H1 (cell line): Measurements from ENCODE around the gene DGKH. TPM values are rescaled to one million over a fixed set of nuclear protein-coding genes. Genes with fewer than 3 reads are reported as not detected.

Experiments
- CTCF ChIA-PET: fragments of 300-600 bp; sonication (Branson Sonifier 250); formaldehyde crosslinking; loops from one replicate; lab custom pipeline; 2021; ENCODE audit not compliant: partially characterized antibody; lab: Charles Lee
- POLR2A ChIA-PET: fragments of 300-600 bp; sonication (Branson Sonifier 250); formaldehyde crosslinking; loops from one replicate; lab custom pipeline; 2021; ENCODE audit warnings: inconsistent platforms; ENCODE audit not compliant: partially characterized antibody; lab: Charles Lee
- DNase-seq, 2 experiments: peaks; one replicate each; pipeline versions ENCODE4 v3.0.0 to v3.0.0-alpha.2; 2010 to 2022; ENCODE audit warnings: low spot score in 2 of 2, low read depth in 1 of 2, mixed read lengths in 1 of 2
- FAIRE-seq: peaks from 2 replicates; lab custom pipeline; 2011; peaks lifted over from hg19 to GRCh38; lab: Jason Lieb, UNC
- H2AFZ ChIP-seq: 2 replicates; pipeline ENCODE4 v1.8.1; 2012; ENCODE audit warnings: low read length, inconsistent platforms
- H2AK5ac ChIP-seq: 2 replicates; pipeline ENCODE4 v1.6.1; 2013; ENCODE audit warnings: low read depth, low read length
- H2BK120ac ChIP-seq: replicated peaks from 2 replicates; pipeline ENCODE3; 2013; ENCODE audit warnings: low read depth, low read length, inconsistent platforms
- H2BK12ac ChIP-seq: 2 replicates; pipeline ENCODE4 v1.6.1; 2013; ENCODE audit warnings: low read depth, low read length
- H2BK15ac ChIP-seq: 2 replicates; pipeline ENCODE4 v1.6.1; 2013; ENCODE audit warnings: low read length
- H2BK20ac ChIP-seq: 2 replicates; pipeline ENCODE4 v1.6.1; 2013; ENCODE audit warnings: low read length
- H2BK5ac ChIP-seq: 2 replicates; pipeline ENCODE4 v1.6.1; 2013; ENCODE audit warnings: low read depth, low read length
- H3K14ac ChIP-seq: 2 replicates; pipeline ENCODE4 v1.6.1; 2013; ENCODE audit warnings: inconsistent platforms; ENCODE audit not compliant: insufficient read length
- H3K18ac ChIP-seq: 2 replicates; pipeline ENCODE4 v1.6.1; 2013; ENCODE audit warnings: low read length; ENCODE audit errors: extremely low read depth
- H3K23ac ChIP-seq: 2 replicates; pipeline ENCODE4 v1.6.1; 2013; ENCODE audit warnings: inconsistent platforms; ENCODE audit not compliant: insufficient read length
- H3K23me2 ChIP-seq: 2 replicates; pipeline ENCODE4 v1.6.1; 2013; ENCODE audit warnings: low read depth, low read length
- H3K27ac ChIP-seq: 2 replicates; pipeline ENCODE4 v1.6.1; 2011; ENCODE audit warnings: low read depth, low read length, inconsistent platforms
- H3K27me3 ChIP-seq, 4 experiments: replicated peaks in 1 of 4; 1 replicate in 1 of 4; 2 replicates in 3 of 4; pipeline versions ENCODE4 v1.6.1 to v1.8.1; 2011 to 2013; ENCODE audit warnings: low read length in 3 of 4, mild to moderate bottlenecking in 3 of 4, inconsistent platforms in 2 of 4, mixed read lengths in 2 of 4, moderate library complexity in 1 of 4; ENCODE audit not compliant: control insufficient read depth in 3 of 4, insufficient read depth in 3 of 4; ENCODE audit errors: extremely low read depth in 1 of 4
- H3K36me3 ChIP-seq, 4 experiments: 2 replicates each; pipeline versions ENCODE4 v1.6.1 to v1.8.1; 2011 to 2013; ENCODE audit warnings: mild to moderate bottlenecking in 4 of 4, low read length in 3 of 4, moderate library complexity in 2 of 4, control low read depth in 1 of 4, inconsistent platforms in 1 of 4; ENCODE audit not compliant: insufficient read depth in 4 of 4, control insufficient read depth in 2 of 4
- H3K4ac ChIP-seq: replicated peaks from 2 replicates; pipeline ENCODE3; 2013; ENCODE audit warnings: low read length, low read depth, mixed read lengths, inconsistent platforms; ENCODE audit not compliant: insufficient read length
- H3K4me1 ChIP-seq, 4 experiments: replicated peaks in 1 of 4; 1 replicate in 1 of 4; 2 replicates in 3 of 4; pipeline versions ENCODE4 v1.6.1 to v1.8.1; 2011 to 2013; ENCODE audit warnings: low read length in 3 of 4, inconsistent platforms in 2 of 4, mixed read lengths in 1 of 4; ENCODE audit not compliant: insufficient read depth in 4 of 4, control insufficient read depth in 3 of 4
- H3K4me2 ChIP-seq, 2 experiments: 2 replicates each; pipeline versions ENCODE4 v1.6.1 to v1.8.1; 2011 to 2013; ENCODE audit warnings: low read depth in 2 of 2, low read length in 2 of 2, control low read depth in 1 of 2, inconsistent platforms in 1 of 2, mild to moderate bottlenecking in 1 of 2; ENCODE audit not compliant: insufficient read depth in 1 of 2
- H3K4me3 ChIP-seq, 4 experiments: fragments of 200-600, 300-600 bp in 1 of 4; sonication (generic), shearing (Covaris generic), sonication (Bioruptor Twin) in 1 of 4; 2 replicates each; pipeline versions ENCODE4 v1.5.1 to v1.8.1; 2011 to 2016; ENCODE audit warnings: low read length in 4 of 4, low read depth in 3 of 4, control low read depth in 2 of 4, inconsistent platforms in 2 of 4, mild to moderate bottlenecking in 2 of 4, mixed read lengths in 1 of 4, moderate library complexity in 1 of 4; ENCODE audit not compliant: insufficient read depth in 2 of 4; ENCODE audit errors: extremely low read depth in 1 of 4
- H3K56ac ChIP-seq: replicated peaks from 2 replicates; pipeline ENCODE3; 2013; ENCODE audit warnings: low read depth, mild to moderate bottlenecking, mixed read lengths, low read length, inconsistent platforms; ENCODE audit not compliant: insufficient read length
- H3K79me1 ChIP-seq: 2 replicates; pipeline ENCODE4 v1.6.1; 2013; ENCODE audit warnings: low read depth, low read length, control low read depth
- H3K79me2 ChIP-seq, 2 experiments: 2 replicates each; pipeline versions ENCODE4 v1.6.1 to v1.8.1; 2012 to 2013; ENCODE audit warnings: low read length in 2 of 2, mild to moderate bottlenecking in 2 of 2, inconsistent platforms in 1 of 2; ENCODE audit not compliant: insufficient read depth in 2 of 2, control insufficient read depth in 1 of 2
- H3K9ac ChIP-seq, 4 experiments: replicated peaks in 1 of 4; 1 replicate in 1 of 4; 2 replicates in 3 of 4; pipeline versions ENCODE4 v1.6.1 to v1.8.1; 2011 to 2013; ENCODE audit warnings: low read depth in 3 of 4, low read length in 3 of 4, control low read depth in 2 of 4, mild to moderate bottlenecking in 2 of 4, moderate library complexity in 2 of 4, inconsistent platforms in 1 of 4; ENCODE audit errors: extremely low read depth in 1 of 4
- H3K9me3 ChIP-seq, 2 experiments: 2 replicates each; pipeline versions ENCODE4 v1.6.1 to v1.8.1; 2012 to 2013; ENCODE audit warnings: mild to moderate bottlenecking in 2 of 2, moderate library complexity in 2 of 2, control low read depth in 1 of 2, inconsistent platforms in 1 of 2, low read depth in 1 of 2, low read length in 1 of 2, mixed read lengths in 1 of 2; ENCODE audit not compliant: insufficient read depth in 2 of 2
- H4K20me1 ChIP-seq, 2 experiments: replicated peaks in 1 of 2; 2 replicates each; pipeline versions ENCODE3 to v1.8.1; 2011 to 2013; ENCODE audit warnings: inconsistent platforms in 2 of 2, low read length in 2 of 2, mild to moderate bottlenecking in 1 of 2; ENCODE audit not compliant: insufficient read depth in 2 of 2, control insufficient read depth in 1 of 2
- H4K5ac ChIP-seq: 2 replicates; pipeline ENCODE4 v1.6.1; 2013; ENCODE audit warnings: low read length, low read depth, mixed read lengths, inconsistent platforms; ENCODE audit not compliant: insufficient read length
- H4K8ac ChIP-seq: 2 replicates; pipeline ENCODE4 v1.8.0; 2013; ENCODE audit warnings: mild to moderate bottlenecking, moderate library complexity, low read length, inconsistent platforms; ENCODE audit not compliant: insufficient read depth; ENCODE audit errors: extremely low read depth
- H4K91ac ChIP-seq: replicated peaks from 2 replicates; pipeline ENCODE3; 2013; ENCODE audit warnings: low read length, mixed read lengths, inconsistent platforms; ENCODE audit not compliant: insufficient read length
- BRCA1 ChIP-seq: IDR thresholded peaks from 2 replicates; pipeline ENCODE4 v1.6.1; 2012; ENCODE audit warnings: low read depth, low read length, improper control_type of control experiment
- CEBPB ChIP-seq: IDR thresholded peaks from 2 replicates; pipeline ENCODE4 v1.6.1; 2012; ENCODE audit warnings: low read depth, low read length
- E2F6 ChIP-seq: IDR thresholded peaks from 2 replicates; pipeline ENCODE4 v1.6.1; 2012; ENCODE audit warnings: inconsistent platforms
- HDAC2 ChIP-seq, 2 experiments: fragments of 300-600 bp in 1 of 2; sonication (generic) in 1 of 2; IDR thresholded peaks; 2 replicates each; pipeline ENCODE4 v1.6.1; 2011 to 2012; ENCODE audit warnings: low read depth in 2 of 2, low read length in 2 of 2, mild to moderate bottlenecking in 2 of 2, moderate library complexity in 2 of 2, borderline replicate concordance in 1 of 2, inconsistent platforms in 1 of 2
- JUND ChIP-seq: IDR thresholded peaks from 2 replicates; pipeline ENCODE4 v1.6.1; 2011; ENCODE audit warnings: mild to moderate bottlenecking, improper control_type of control experiment, low read length
- NANOG ChIP-seq: IDR thresholded peaks from 2 replicates; pipeline ENCODE4 v1.6.1; 2011; ENCODE audit warnings: low read length, low read depth, mild to moderate bottlenecking, inconsistent platforms; ENCODE audit not compliant: insufficient read depth, poor library complexity, severe bottlenecking
- RAD21 ChIP-seq, 2 experiments: IDR thresholded peaks in 1 of 2; conservative IDR thresholded peaks in 1 of 2; 2 replicates each; pipeline ENCODE4 v1.6.1; 2011; ENCODE audit warnings: low read depth in 2 of 2, low read length in 2 of 2, improper control_type of control experiment in 1 of 2, inconsistent platforms in 1 of 2, mild to moderate bottlenecking in 1 of 2, moderate library complexity in 1 of 2
- TAF7 ChIP-seq: optimal IDR thresholded peaks from 2 replicates; pipeline ENCODE3; 2011; ENCODE audit warnings: low read depth, mild to moderate bottlenecking, inconsistent platforms, low read length, moderate library complexity, borderline replicate concordance
- WGBS, 2 experiments: shearing (Covaris generic) in 1 of 2; methylation state at CpG; one replicate each; pipeline versions ENCODE4 v1.1.6 to v1.1.7; 2013 to 2015; ENCODE audit warnings: low lambda C conversion rate in 2 of 2, mixed read lengths in 2 of 2, inconsistent platforms in 1 of 2, low coverage in 1 of 2, missing lambda C conversion rate in 1 of 2; ENCODE audit not compliant: insufficient replicate concordance in 2 of 2, insufficient coverage in 1 of 2, insufficient read length in 1 of 2; ENCODE audit errors: extremely low coverage in 1 of 2, missing lambda C conversion rate in 1 of 2; 5-methylcytosine and 5-hydroxymethylcytosine counted together
- polyA plus RNA-seq, 7 experiments: library from polyadenylated mRNA; depleted of rRNA in 3 of 7; stranded (reverse) in 5 of 7; unstranded in 2 of 7; fragments of >200 nt in 5 of 7; fragments of 200-250 nt in 2 of 7; gene quantifications; 1 replicate in 5 of 7; 2 replicates in 1 of 7; 4 replicates in 1 of 7; pipeline versions ENCODE4 v1.2.1 to v1.2.3, GENCODE V29; 2011 to 2013; ENCODE audit warnings: missing spikeins in 2 of 7, mixed read lengths in 2 of 7
- total RNA-seq: library from RNA; stranded (reverse); fragmentation: NEBNext Ultra II Directional; extraction: Animal tissue kit (Norgen Biotek cat#: 25700); gene quantifications from 2 replicates; pipeline ENCODE4 v1.2.1, GENCODE V29; 2021

The DGKH gene
- total and polyA plus RNA-seq, 2 of the 8 experiments (the other 6 are each of a cell fraction or from before 2014, with no cell fraction given) = 2.1 to 7.9 TPM

DNA sequence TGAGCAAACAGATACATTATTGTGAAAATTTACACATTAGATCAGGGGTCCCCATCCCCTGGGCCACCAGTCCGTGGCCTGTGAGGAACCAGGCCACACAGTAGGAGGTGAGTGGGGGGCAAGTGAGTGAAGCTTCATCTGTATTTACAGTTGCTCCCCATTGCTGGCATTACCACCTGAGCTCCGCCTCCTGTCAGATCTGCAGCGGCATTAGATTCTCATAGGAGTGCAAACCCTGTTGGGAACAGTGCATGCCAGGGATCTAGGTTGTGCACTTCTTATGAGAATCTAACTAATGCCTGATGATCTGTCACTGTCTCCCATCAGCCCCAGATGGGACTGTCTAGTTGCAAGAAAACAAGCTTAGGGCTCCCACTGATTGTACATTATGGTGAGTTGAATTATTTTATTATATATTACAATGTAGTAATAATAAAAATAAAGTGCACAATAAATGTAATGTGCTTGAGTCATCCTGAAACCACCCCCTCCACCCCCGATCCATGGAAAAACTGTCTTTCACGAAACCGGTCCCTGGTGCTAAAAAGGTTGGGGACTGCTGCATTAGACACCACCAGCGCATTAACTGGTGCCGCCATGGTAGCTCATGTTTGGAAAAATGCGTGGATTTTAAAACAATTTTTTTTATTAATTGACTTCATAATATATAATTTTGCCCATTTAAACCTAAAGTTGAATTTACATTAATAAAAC, 51.7 kb downstream of the DGKH start:
- no peak overlapping the region for H2AK5ac ChIP-seq
- H3K27ac ChIP-seq = no peak overlapping the region
- TF ChIP-seq E2F6 (no peak), CEBPB (no peak), JUND (no peak), RAD21 (IDR thresholded peaks at IDR 0.05 in 1 of 2, conservative IDR thresholded peaks at IDR 0.05 in 1 of 2; ENCODE audit: low read depth in 2 of 2, low read length in 2 of 2) (no peak), NANOG (no peak), TAF7 (no peak), BRCA1 (no peak), HDAC2 (IDR thresholded peaks at IDR 0.05; ENCODE audit: borderline replicate concordance in 1 of 2, low read depth in 2 of 2, low read length in 2 of 2) (no peak)
- DNase-seq = no peak
- no peak overlapping the region for H3K18ac ChIP-seq
- no peak overlapping the region for H2BK20ac ChIP-seq
- no peaks in the 10 kb centered on the region for H3K36me3 ChIP-seq
- no peak overlapping the region for H4K5ac ChIP-seq
- no peak overlapping the region for H2BK5ac ChIP-seq
- no peak overlapping the region for H3K14ac ChIP-seq
- H3K4me2 ChIP-seq = no peak overlapping the region
- no peak overlapping the region for H3K23ac ChIP-seq
- WGBS, 2 experiments = 91% methylated on average over 9 of the region's 9 CpGs; no CpG with 5 or more reads in 1 of the 2 experiments
- H3K9ac ChIP-seq = no peak overlapping the region
- H3K56ac ChIP-seq = no peak overlapping the region
- H3K9me3 ChIP-seq = no peaks in the 10 kb centered on the region
- H3K4me1 ChIP-seq = no peaks in the 10 kb centered on the region
- no peak overlapping the region for H4K8ac ChIP-seq
- H3K27me3 ChIP-seq = no peaks in the 10 kb centered on the region
- H3K4me3 ChIP-seq = no peak overlapping the region
- H2BK12ac ChIP-seq = no peak overlapping the region
- FAIRE-seq = no peak
- H4K91ac ChIP-seq = no peak overlapping the region
- ChIA-PET POLR2A (interaction anchor here (0.6 kb wide), 1 partner anchor 1206 kb away, joined by 3 read pairs; no protein-coding TSS in a partner anchor), CTCF (interaction anchor here (0.6 to 1.5 kb wide), 3 partner anchors 11 to 195 kb away, joined by 3 to 4 read pairs (median 3); no protein-coding TSS in a partner anchor)
- H3K4ac ChIP-seq = no peak overlapping the region
- H2BK15ac ChIP-seq = no peak overlapping the region
- peaks cover 0 to 3% of the 10 kb centered on the region in 2 experiments for H4K20me1 ChIP-seq
- no peak overlapping the region for H2AFZ ChIP-seq
- no peaks in the 10 kb centered on the region; the same call in 1 of the 2 replicates for H3K23me2 ChIP-seq
- 0 out of 4 replicates have a peak, but pooled peaks cover 0 to 2% of the 10 kb centered on the region in 2 experiments for H3K79me2 ChIP-seq
- H2BK120ac ChIP-seq = no peak overlapping the region
- peaks cover 3% of the 10 kb centered on the region; the same call in 1 of the 2 replicates for H3K79me1 ChIP-seq
